Kidney (tissue), 14 donors: Measurements from ENCODE around the gene LPAR3. TPM values are rescaled to one million over a fixed set of nuclear protein-coding genes. Genes with fewer than 3 reads are reported as not detected.

Source experiments
- DNase-seq, 5 donors: peaks; one replicate each; pipeline ENCODE4 v3.0.0-alpha.2; 2013 to 2020
- FAIRE-seq: peaks from 2 replicates; lab custom pipeline; 2012; peaks lifted over from hg19 to GRCh38; lab: Jason Lieb, UNC
- H3K27ac ChIP-seq, 2 donors: one replicate each; pipeline ENCODE4 v1.7.0; 2013; ENCODE audit warnings: low read depth in 2 of 2, low read length in 2 of 2, inconsistent platforms in 1 of 2
- H3K27me3 ChIP-seq: one replicate; pipeline ENCODE4 v1.7.1; 2013; ENCODE audit warnings: low read length, inconsistent platforms; ENCODE audit not compliant: control insufficient read depth, insufficient read depth
- H3K36me3 ChIP-seq, 3 donors: one replicate each; pipeline versions ENCODE4 v1.7.0 to v1.7.1; 2013; ENCODE audit warnings: low read length in 3 of 3, control low read depth in 1 of 3, inconsistent platforms in 1 of 3; ENCODE audit not compliant: insufficient read depth in 3 of 3, control insufficient read depth in 2 of 3
- H3K4me1 ChIP-seq, 3 donors: one replicate each; pipeline versions ENCODE4 v1.7.0 to v1.7.1; 2013; ENCODE audit warnings: low read length in 3 of 3, inconsistent platforms in 1 of 3, low read depth in 1 of 3; ENCODE audit not compliant: control insufficient read depth in 2 of 3, insufficient read depth in 2 of 3
- H3K4me3 ChIP-seq, 3 donors: one replicate each; pipeline versions ENCODE4 v1.7.0 to v1.8.1; 2013; ENCODE audit warnings: low read length in 3 of 3, control low read depth in 1 of 3, inconsistent platforms in 1 of 3
- H3K9ac ChIP-seq, 3 donors: one replicate each; pipeline versions ENCODE4 v1.7.0 to v1.7.1; 2013; ENCODE audit warnings: low read length in 3 of 3, control low read depth in 1 of 3, inconsistent platforms in 1 of 3
- H3K9me3 ChIP-seq, 3 donors: one replicate each; pipeline versions ENCODE4 v1.7.0 to v1.7.1; 2013; ENCODE audit warnings: low read length in 3 of 3, control low read depth in 1 of 3, inconsistent platforms in 1 of 3; ENCODE audit not compliant: control insufficient read depth in 2 of 3, insufficient read depth in 1 of 3
- intact Hi-C: fragments of 100-400 bp; cut with DNase I; formaldehyde crosslinking; loops from one replicate; pipeline ENCODE4 v1.11.1; 2022
- polyA plus RNA-seq: library from polyadenylated mRNA; stranded (reverse); fragments of 350-450 nt; fragmentation: Illumina TruSeq; extraction: RNeasy Lipid Tissue Mini Kit (QIAGEN cat#74804); gene quantifications from one replicate; pipeline ENCODE4 v1.2.3, GENCODE V29; 2014; ENCODE audit warnings: low read depth, low replicate concordance; ENCODE audit not compliant: insufficient read depth
- total RNA-seq: library from RNA; stranded (reverse); fragmentation: NEBNext Ultra II Directional; extraction: Animal tissue kit (Norgen Biotek cat#: 25700); gene quantifications from one replicate; pipeline ENCODE4 v1.2.1, GENCODE V29; 2021
- TF ChIP-seq, protein P1 (sequence below): IDR thresholded peaks from 3 replicates; pipeline ENCODE4 v1.5.1; 2012; ENCODE audit warnings: mild to moderate bottlenecking, moderate library complexity, borderline replicate concordance; ENCODE audit not compliant: insufficient read depth; ENCODE audit errors: extremely low read depth
- donor health status: control.
- donor health status: control.
- donor health status: control.
- donor health status: control.
- donor health status: control.
- donor health status: DM: yes; HTN: yes; CAD: no.
- donor health status: Normal renal cell carcinoma (clear cell type).

The LPAR3 gene
- total and polyA plus RNA-seq, 2 donors from 2014 or later = 0.22 TPM; not detected in 1

GRCh38 chr1:84809023-84809422 is 84.0 kb downstream of the LPAR3 start:
- no peak for DNase-seq
- Histone ChIP-seq H3K9me3 (no peaks in the 10 kb centered on the region), H3K4me1 (no peaks in the 10 kb centered on the region), H3K9ac (no peak overlapping the region), H3K4me3 (no peak overlapping the region), H3K27ac (no peak overlapping the region), H3K27me3 (no peaks in the 10 kb centered on the region), H3K36me3 (no peaks in the 10 kb centered on the region)
- no peak for FAIRE-seq
- TF ChIP-seq, protein P1, sequence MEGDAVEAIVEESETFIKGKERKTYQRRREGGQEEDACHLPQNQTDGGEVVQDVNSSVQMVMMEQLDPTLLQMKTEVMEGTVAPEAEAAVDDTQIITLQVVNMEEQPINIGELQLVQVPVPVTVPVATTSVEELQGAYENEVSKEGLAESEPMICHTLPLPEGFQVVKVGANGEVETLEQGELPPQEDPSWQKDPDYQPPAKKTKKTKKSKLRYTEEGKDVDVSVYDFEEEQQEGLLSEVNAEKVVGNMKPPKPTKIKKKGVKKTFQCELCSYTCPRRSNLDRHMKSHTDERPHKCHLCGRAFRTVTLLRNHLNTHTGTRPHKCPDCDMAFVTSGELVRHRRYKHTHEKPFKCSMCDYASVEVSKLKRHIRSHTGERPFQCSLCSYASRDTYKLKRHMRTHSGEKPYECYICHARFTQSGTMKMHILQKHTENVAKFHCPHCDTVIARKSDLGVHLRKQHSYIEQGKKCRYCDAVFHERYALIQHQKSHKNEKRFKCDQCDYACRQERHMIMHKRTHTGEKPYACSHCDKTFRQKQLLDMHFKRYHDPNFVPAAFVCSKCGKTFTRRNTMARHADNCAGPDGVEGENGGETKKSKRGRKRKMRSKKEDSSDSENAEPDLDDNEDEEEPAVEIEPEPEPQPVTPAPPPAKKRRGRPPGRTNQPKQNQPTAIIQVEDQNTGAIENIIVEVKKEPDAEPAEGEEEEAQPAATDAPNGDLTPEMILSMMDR = no peak
- intact Hi-C loops = no loop called here

GRCh38 chr1:84803604-84804003 is 89.4 kb downstream of the LPAR3 start:
- no peaks in the 10 kb centered on the region for H3K27me3 ChIP-seq
- H3K4me1 ChIP-seq = no peaks in the 10 kb centered on the region
- no peak overlapping the region for H3K4me3 ChIP-seq
- TF ChIP-seq, protein P1 = no peak
- intact Hi-C loops = no loop called here
- H3K36me3 ChIP-seq = no peaks in the 10 kb centered on the region
- no peak overlapping the region for H3K27ac ChIP-seq
- no peaks in the 10 kb centered on the region for H3K9me3 ChIP-seq
- FAIRE-seq = no peak
- H3K9ac ChIP-seq = no peak overlapping the region
- no peak for DNase-seq

GRCh38 chr1:84802567-84803232 is 90.3 kb downstream of the LPAR3 start:
- TF ChIP-seq, protein P1 = no peak
- no peak overlapping the region for H3K27ac ChIP-seq
- no peak overlapping the region for H3K9ac ChIP-seq
- intact Hi-C loops = no loop called here
- no peaks in the 10 kb centered on the region for H3K4me1 ChIP-seq
- H3K27me3 ChIP-seq = no peaks in the 10 kb centered on the region
- H3K36me3 ChIP-seq = no peaks in the 10 kb centered on the region
- no peak overlapping the region for H3K4me3 ChIP-seq
- FAIRE-seq = no peak
- no peaks in the 10 kb centered on the region for H3K9me3 ChIP-seq
- no peak for DNase-seq
